ENCODE data around the gene SYVN1.
A peak's percentile ranks its signal among the peaks of the same experiment; 100 is the strongest.
"Not testable (repeated sequence)": the region's sequence is repeated elsewhere in the genome, so short reads cannot be mapped to it uniquely, and the experiment has no call there.

SYVN1 gene

DNA sequence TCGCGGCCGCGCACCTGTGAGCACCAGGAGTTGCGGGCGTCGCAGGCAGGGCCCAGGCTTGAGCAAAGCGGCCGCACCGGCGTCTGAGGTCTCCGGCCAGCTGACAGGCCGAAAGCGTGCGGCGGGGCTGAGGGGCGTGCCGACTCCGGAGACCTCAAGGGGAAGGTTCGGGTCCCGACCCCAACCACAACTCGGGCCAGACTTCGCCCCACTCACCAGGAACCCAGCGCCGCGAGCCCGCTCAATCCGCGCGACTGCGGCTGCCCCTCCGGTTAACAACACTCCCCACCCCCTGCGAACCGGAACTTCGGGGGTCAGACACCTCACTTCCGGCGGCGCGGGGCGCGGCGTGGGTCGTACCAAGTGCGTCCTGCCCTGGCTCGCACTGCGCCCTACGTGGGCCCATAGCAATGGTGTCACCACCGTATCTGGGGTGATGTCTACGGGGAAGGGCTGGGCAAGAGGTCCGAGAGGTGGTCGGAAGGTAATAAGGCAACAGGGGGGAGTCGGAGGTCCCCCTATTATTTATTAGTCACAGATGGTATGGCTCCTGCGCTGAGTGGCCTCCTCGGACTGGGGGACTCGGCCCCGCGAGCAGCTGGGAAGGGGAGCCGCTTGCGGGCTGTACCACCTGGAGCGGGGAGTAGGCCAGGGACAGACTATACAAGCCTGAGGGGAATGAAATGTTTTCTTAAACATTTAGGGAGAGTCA, at the start of gene SYVN1:
Gene SYVN1 (minus strand): TSS at position 280 of the 712 bp plus-strand sequence. CDS start 918 bp downstream, outside the sequence.
- peak; percentile 95 for DNase-seq (ENCODE audit: low spot score)

DNA sequence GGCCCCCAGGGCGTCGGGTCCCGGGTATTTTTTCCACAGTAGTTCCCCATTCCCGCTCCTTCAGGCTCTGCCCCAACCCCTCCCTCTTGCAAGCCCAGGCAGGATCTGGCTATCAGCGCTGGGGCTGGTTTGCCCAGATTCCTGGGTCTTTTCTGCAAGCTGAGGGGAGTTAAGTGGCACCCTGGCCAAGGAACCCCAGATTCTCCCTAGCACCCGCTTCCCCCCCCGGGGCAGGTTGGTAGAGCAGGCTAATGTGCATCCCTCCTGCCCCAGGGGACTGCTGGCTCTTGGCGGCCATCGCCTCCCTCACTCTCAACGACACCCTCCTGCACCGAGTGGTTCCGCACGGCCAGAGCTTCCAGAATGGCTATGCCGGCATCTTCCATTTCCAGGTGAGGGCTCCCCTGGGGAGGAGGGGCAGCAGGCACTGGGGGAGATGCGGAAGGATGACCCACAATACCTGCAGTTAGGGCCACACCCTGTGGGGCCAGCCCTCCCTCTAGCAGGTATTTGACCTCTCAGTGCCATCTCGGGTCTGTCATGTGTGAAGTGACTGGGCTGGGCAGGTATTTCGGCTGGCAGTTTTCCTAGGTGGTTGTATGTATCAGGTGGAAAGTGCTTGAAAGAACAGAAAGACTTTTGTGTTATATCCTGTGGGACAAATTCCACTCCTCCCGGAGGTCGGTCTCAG, 49.0 kb upstream of the SYVN1 start:
- peak; percentile 4 for DNase-seq (ENCODE audit: low spot score)

DNA sequence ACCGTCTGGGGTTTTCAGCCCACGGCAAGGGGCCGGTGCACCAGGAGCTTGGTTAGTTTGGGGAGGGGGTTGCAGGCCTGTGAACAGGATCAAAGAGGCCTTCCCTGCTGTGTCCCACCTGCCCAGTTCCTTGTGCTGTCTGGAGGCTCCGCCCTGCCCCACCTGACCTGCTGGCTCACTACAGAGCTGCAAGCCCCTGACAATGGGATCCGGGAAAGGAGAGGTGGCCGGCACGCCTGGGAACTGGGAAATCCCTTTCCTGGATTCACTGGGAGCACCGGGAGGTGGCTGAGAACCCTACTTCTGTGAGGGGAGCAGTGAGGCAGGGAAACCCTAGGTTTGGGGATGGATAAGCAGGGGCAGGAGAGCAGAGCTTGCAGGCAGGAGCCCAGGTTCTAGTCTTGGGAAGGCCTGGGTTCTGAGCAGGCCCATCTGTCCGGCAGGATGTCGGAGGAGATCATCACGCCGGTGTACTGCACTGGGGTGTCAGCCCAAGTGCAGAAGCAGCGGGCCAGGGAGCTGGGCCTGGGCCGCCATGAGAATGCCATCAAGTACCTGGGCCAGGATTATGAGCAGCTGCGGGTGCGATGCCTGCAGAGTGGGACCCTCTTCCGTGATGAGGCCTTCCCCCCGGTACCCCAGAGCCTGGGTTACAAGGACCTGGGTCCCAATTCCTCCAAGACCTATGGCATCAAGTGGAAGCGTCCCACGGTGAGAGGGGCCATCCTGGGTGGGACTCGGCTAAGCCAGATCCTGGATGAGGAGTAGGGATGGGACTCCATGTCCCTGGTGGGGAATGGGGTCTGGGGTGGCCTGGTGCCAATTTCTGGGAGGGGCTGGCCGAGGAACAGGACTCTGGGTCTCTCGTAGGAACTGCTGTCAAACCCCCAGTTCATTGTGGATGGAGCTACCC, 48.2 kb upstream of the SYVN1 start:
- DNase-seq (ENCODE audit: low spot score), result peak; percentile 48

GRCh38 chr11:65181569-65182257, 47.4 kb upstream of the SYVN1 start, which contains the start of gene CAPN1:
Gene CAPN1, plus strand, starts transcription at chr11:65181928. Its CDS starts 774 bp downstream, at chr11:65182702.
- DNase-seq (ENCODE audit: low spot score), result peak; percentile 88

DNA sequence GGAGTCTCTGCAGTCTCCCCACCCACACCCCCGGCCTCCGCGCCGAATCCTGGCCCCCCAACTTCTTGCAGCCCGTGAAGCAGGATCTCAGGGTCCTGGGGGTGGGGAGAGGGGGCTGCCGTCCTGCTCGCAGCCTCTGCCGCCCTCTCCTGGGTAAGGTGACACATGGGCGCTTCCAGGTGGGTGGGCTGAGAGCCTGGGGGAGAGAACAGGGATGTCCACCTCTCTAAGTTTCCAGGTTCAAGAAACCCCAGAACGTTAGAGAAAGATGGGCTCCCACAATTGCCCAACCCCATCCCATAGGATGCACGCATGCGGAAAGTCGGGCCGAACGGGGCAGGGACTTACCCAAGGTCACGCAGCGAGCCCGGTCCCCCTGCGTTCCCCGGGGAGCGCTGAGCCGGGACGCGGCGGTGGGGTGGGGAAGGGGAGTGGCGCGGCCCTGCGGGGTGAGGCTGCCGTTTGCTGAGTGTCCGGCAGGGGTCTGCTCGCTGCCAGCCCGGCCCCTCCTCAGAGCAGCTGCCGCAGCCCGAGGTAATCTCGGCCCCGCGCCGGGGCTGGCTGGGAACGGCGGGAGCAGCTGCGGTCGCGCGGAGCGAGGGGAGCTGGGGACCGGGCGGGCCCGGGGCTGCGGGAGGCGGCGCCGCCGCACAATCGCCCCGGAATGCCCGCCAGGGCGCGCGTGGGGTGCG, 46.7 kb upstream of the SYVN1 start:
- DNase-seq (ENCODE audit: low spot score), result peak; percentile 86

DNA sequence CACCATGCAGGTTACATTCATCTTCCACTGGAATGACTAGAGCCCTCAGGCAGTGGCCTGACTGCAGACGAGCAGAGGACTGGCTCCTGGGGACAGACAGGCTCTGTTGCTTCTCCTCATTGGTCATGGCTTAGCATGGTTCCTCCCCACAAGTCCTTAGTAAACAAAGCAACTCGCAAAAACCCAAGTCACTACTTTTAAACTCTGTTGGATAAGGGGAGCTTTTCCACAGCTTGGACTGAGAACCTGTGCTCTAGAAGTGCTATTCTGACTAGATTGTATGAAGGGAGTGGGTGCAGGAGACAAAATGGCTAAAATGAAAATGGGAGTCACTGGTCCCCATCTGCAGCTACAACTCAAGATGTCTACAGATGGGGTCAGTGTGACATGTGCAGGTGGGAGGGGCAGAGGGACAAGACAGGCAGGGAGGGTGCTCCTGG, 40.3 kb upstream of the SYVN1 start:
- not testable (repeated sequence) for DNase-seq (ENCODE audit: low spot score)

GRCh38 chr11:65172600-65172999, 38.3 kb upstream of the SYVN1 start:
- DNase-seq (ENCODE audit: low spot score), result no peak

DNA sequence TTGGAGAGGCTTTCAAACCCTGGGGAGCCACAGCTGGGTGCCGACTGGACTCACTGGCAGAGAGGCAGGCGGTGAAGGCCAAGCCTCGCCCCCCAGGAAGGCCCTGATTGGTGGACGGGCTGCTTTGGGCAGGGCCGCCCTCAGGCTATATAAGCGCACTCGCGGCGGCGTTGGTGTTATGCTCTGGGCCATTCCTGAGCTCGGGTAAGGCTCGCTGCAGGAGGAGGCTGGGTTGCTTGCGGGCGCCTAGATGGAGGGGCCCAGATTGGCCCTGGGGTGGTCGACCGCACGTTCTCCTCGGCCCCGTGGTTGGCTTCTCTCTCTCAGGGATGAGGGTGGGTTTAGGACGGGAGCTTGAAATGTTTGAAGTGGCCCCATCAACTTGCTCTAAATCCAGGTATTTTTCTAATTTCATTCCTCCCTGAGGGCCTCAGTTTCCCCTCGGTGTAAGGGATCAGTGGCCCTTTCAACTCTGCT, 35.8 kb upstream of the SYVN1 start, which contains the start of gene SPDYC:
Gene SPDYC (plus strand): TSS at position 176 of the 477 bp plus-strand sequence. CDS start 1,125 bp downstream, outside the sequence.
- peak; percentile 7 for DNase-seq (ENCODE audit: low spot score)

GRCh38 chr11:65169164-65169641, 34.9 kb upstream of the SYVN1 start:
- DNase-seq (ENCODE audit: low spot score), result no peak

DNA sequence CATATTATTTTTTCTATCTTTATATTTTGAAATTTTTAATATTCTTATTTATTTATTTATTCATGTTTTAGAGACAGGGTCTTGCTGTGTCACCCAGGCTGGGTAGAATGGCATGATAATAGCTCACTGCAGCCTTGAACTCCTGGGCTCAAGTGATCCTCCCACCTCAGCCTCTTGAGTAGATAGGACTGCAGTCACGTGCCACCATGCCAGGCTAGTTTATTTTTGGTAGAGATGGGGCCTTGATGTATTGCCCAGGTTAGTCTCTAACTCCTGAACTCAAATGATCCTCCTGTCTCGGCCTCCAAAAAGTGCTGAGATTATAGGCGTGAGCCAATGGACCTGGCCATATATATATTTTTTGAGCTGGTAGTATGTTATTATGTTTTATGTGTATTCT, 33.3 kb upstream of the SYVN1 start:
- no peak for DNase-seq (ENCODE audit: low spot score)

DNA sequence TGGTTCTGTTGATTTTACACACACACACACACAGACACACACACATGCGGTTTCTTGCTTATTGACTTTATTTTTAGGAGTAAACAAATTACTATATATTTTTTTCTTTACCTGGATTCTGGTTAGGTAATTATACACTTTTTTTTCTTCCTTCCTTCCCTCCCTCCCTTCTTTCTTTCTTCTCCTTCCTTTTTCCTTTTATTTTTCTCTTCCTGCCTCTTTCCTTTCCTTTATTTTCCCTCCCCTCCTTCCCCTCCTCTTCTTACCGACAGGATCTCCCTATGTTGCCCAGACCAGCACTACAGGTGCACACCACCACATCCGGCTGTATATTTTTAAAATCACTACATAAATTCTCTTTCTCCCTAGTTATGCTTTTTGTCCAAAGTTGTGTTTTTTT, 32.6 kb upstream of the SYVN1 start:
- DNase-seq (ENCODE audit: low spot score), result no peak

DNA sequence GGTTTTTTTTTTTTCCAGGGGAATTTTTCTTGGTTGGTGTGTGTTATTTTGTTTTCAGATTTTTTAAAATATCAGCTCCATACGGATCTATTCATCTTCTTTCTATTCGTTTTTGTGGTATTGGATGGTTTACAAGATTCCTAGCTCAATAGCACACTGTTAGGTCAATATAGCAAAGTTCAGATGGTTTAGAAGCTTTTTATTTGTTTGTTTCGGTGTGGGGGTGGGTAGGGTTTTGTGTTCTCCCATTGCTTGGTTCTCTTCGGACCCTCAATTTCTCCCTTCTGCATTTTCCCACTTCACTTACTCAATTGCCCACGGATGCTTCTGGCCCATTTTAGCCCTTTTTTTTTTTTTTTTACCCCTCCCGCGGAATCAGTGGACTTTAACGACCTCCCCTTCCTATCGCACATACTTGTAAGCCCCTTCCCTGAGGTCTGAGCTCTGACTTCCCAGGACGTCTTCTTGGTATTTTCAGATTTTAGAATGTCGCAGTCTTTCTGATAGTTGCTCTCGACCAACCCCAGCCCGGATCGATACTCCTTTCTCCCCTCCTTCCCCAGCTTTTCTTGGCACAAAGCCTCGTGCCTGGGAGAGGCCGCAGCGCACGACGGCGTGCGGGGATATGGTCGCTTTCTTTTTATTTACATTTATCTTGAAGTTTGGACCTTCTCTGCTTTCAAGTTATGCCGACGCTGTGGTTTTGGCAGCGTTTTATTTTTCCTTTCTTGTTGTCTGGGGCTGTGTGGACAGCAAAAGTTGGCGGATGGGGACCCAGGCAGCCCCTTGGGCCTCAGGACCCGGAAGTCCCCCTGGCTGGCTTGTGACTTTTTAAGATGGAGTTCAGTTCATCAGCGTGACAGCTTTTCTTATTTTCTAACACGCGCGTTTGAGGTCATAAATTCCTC, 31.3 kb upstream of the SYVN1 start:
- peak; percentile 15 for DNase-seq (ENCODE audit: low spot score)

DNA sequence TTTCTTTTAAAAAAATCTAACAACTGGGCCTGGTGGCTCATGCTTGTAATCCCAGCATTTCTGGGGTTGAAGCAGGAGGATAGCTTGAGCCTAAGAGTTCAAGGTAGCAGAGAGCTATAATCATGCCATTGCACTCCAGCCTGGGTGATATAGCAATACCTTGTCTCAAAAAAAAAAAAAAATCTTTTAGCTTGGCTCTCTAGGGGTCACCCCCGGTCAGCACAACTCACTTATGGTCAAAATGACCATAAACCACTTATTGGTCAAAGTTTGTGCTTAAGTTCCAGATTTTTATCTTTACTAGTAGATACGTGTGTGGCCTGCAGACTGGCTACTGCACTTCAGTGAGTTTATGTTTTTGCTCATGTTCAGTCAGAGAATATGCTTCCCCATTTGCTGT, 29.4 kb upstream of the SYVN1 start:
- DNase-seq (ENCODE audit: low spot score), result no peak

GRCh38 chr11:65160643-65161042, 26.3 kb upstream of the SYVN1 start:
- DNase-seq (ENCODE audit: low spot score), result no peak

DNA sequence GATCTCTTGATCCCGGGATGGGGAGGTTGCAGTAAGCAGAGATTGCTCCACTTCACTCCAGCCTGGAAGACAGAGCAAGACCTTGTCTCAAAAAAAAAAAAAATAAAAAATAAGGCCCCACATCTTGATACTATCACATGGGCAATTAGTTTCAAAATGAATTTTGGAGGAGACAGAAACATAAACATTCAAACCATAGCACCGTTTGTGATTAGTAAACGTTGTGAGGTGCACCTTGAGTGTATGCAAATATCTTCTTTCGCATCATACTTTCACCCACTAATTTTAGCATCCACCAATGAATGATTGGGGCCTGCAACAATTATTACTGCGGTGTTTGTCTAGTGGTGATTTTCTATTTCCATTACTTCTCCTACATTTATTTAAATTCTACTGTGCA, 24.7 kb upstream of the SYVN1 start:
- no peak for DNase-seq (ENCODE audit: low spot score)

- DNase-seq (ENCODE audit: low spot score), result no peak
Observed at GRCh38 chr11:65157336-65157735, 23.0 kb upstream of the SYVN1 start.

DNA sequence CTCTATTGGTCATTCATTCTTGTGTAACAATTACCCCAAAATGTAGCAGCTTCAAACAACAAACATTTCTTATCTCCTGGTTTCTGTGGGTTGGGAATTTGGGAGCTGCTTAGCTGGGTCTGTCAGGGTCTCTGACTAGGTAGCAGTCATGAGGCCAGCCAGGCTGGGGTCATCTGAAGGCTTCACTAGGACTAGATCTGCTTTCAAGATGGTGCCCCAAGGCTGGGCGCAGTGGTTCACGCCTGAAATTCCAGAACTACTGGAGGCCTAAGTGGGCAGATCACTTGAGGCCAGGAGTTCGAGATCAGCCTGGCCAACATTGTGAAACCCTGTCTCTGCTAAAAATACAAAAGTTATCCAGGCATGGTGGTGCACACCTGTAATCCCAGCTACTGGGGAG, 22.6 kb upstream of the SYVN1 start:
- DNase-seq (ENCODE audit: low spot score), result no peak

- DNase-seq (ENCODE audit: low spot score), result no peak
Observed at GRCh38 chr11:65156256-65156655, 21.9 kb upstream of the SYVN1 start.

DNA sequence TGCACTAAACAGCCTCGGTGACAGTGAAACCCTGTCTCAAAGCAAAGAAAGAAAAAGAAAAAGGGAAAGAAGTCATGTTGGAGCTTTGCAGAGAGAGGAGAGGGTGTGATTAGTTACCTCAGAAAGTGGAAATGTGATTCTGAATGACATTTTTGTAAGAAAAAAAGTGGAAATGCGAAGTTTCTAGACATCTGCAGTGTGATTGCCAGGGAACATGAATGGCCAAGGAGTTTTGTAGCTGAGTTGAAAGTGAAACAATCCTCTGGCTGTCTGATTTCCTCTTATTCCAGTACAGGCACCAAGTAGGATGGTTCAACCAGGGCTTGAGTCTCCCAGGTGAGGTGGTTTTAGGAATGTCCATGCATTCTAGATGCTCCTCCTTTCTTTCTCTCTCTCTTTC, 17.8 kb upstream of the SYVN1 start:
- no peak for DNase-seq (ENCODE audit: low spot score)

Data from AG20443 (cell line).